ENCODE data around the gene GAPDHS.

GAPDHS gene

DNA sequence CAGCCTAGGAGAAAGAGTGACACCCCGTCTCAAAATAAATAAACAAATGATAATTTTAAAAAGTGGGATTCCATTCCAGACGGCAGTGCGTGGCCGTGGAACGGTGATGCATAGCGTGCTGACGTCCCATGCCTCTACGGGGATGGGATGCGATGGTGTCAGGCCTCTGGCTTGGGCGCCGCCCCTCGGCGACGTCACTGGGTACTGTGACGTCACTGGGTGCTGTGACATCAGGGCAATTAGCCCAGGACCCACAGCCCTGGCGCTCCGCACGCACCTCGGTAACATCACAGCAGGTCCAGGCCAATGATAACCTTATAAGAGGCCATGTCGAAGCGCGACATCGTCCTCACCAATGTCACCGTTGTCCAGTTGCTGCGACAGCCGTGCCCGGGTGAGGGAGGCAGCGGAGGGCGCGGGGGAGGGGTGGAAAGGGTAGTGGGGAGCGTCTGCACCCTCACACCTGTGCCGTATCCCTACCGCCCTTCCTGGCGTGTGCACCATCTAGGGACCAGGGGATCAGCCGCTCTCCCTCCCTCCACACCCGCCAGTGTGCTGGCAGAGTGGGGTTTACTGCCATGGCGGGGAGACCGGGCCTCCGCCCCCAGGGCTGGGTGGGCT lies at the start of gene GAPDHS:
Gene GAPDHS, plus strand, starts transcription at position 256 of the 621 bp plus-strand sequence. Its CDS starts 72 bp downstream, at position 328.
- no peak for DNase-seq

DNA sequence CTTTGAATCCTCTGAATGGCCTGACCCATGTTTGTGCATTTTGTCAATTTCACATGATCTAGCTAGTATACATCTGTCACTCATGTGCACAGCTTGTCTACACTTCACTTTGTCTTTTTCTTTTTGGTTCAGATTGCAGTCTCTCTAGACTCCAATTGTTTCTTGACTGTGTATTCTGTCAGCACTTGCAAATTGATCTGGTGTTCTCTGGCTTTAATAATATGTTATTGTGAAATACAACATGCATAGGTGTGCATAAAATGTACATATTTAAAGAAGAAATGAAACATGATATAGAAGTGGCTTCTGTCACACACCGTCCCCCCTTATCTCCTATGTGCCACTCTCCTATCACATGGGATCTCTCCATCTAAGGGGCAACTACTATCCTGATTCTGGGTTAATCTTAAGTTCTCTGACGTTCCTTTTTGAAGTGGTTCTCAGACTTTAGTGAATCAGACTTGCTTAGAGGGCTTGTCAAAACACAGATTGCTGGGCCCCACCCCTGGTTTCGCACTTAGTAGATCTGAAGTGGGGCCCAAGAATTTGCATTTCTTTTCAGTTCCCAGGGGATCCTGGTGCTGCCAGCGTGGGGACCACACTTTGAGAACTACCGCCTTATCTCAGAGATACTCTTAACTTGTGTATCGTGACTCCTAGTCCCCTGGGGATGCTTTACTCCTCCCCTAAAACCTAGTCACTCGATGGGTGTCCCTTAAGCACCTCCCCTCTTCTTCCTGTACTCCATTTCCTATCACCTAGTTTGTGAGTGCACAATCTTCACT lies 48.8 kb upstream of the GAPDHS start:
- DNase-seq, result no peak

DNA sequence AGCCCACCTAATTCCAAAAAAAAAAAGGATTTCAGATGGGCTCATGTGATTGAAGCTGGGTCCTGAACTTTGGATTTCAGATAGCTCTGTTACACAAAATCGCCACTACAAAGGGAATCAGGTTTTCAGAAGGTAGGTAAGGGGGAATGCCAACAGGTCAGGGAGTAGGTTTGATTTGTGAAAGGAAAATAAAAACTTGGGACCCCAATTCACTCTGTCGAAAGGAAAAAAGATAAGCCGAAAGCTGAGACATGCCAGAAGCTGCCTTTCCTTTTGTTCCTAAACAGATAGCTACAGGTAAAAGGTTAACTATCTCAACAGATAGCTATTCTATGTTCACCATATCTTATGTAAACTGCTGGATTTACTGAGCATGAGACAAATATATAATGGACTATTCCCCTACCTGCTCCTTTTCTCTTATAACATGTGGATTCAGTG lies 47.0 kb upstream of the GAPDHS start:
- DNase-seq, result no peak

DNA sequence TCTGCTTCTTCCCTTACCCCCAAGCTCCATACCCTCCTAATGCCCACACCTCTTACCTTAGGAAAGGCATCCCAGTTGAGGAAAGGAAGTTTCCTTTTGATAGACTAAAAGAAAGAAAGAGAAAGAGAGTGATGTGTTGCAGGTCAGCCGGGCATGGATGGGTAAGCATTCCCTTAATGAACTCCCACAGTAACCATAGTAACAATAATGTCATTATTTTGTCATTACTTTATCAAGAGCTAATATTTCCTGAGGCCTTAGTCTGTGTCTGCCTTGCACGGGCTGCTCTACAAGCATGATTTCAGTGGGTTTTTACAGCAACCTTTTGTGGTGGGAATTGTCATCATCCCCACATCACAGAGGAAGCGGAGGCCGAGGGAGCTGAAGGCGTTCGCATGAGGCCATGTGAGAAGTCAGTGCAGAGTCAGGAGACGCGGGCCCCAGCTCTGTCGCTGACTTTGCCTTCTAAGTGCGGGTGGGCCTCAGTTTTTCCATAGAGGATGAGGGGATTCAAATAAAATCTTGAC lies 45.5 kb upstream of the GAPDHS start:
- no peak for DNase-seq

DNA sequence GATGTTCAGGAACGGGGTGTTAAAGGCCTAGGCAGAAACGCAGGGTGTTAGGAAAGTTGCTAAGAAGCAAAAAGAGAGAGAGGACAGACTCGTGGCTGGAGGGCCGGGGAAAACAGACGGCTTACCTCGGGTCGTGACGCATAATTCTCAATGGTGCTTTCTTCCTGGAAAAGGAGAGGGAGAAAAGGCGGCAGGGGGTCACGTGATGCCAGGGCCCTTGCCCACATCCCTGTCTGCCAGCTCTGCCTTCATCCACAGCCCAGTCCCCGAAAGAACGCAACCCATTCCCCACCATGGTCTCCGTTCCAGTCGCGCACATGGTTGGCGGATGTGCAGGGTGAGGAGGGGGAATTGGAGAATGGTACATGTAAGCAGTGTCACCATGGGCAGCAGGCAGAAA lies 44.6 kb upstream of the GAPDHS start:
- DNase-seq, result no peak

DNA sequence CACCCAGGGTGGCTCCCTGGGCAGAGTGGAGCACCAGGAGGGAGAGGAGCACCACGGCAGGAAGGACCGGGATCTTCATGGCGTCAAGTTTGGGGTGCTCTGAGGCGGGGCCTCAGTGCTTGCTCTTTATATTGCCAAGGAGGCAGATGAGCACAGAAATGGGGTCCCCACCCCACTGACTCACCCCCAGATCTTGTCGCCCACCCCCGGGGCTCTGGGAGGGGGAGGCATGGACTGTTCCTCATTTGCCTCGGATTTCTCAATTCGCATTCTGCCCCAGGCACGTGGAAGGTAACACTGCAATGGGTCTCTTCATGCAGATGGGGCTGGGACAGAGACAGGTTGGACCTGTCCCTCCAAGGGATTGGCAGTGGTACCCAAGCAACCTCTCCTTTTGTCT lies 42.9 kb upstream of the GAPDHS start, which contains the start of gene KRTDAP:
Gene KRTDAP, minus strand, starts transcription at position 101 of the 400 bp plus-strand sequence. Its CDS starts 22 bp downstream, at position 79.
- DNase-seq, result no peak

DNA sequence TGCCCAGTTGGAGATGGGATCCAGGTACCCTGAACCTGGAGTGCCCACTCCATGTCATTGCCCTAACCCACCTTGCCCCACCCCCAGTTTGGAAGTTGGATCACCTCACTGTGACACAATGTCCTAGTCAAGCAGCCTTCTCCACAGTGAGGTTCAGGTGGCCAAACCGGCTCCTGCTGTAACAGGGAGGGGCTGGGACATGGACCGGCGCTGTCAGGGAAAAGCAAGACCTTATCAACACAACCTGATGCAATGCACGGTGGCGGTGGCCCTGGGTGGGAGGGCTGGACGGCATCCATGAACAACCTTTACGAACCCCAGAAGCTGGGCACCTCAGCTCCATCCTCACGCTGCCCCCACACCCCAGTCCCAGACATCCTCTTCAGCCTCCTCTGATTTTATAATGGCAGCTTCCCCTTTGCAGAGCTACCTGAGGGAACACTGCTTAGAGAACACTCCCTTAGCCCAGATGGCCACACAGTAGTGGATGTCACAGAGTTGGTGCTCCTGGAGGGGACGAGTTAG lies 41.4 kb upstream of the GAPDHS start:
- DNase-seq, result no peak

DNA sequence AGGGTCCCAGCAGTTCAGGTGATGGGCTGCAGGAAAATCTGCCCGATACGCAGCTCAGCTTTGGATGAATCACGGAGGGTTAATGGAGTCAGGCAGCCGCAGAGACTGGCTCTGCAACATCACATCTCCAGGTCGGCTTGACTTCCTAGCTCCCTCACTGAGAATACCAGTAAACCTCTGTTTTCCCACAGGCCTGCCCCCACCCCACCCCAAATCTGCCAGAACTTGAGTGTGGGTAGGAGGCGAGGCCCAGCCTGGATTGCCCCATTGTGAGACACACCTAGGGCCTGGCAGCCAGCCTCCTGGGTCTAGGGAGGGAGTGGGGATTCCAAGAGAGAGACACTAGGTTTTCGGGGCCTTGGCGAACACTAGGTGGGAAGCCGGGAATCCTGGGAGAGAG lies 39.3 kb upstream of the GAPDHS start:
- no peak for DNase-seq

DNA sequence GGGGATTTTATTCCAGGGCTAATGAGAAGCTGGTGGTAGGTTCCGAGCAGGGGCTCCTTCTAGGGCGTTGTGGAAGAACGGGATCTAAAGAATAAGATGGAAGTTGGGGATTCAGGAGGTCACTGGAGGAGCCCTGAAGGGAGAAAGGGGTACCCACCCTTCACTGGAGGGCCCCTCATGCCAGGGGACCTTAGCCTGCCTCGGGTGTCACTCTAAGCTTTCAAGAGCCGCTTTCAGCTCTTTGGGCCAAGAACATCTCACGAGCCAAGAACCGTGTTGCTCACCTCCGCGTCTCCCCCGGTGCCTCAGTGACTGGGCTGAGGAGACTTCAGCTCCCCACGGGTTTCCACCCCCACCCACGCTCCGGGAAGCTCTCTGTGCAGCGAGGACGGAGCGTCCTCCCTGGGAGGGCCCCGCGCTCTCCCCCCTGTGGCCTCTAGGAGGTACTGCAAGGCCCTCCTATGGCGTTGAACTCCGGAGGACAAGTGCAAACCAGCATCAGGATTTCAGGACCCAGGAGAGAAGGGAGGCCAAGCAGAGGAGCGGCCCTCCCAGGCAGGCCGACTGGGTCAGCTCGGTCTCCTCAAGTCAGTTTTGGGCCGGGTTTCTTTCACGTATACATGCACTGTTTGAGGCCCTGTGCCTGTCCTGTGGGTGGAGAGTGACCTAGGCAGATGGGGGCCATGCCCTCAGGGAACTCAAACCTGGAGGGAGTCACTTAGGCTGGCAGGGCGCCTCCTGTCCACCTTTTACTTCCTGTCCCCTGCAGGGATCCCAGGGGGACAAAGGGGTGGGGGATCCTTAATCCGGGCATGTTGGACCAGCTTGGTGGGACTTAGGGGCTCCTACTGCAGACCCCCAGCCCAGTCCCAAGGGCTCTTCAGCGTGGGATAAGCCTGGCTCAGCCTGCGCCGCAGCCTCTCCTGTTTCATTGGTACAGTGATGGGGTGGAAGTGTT lies 37.9 kb upstream of the GAPDHS start:
- peak; percentile 25 for DNase-seq

DNA sequence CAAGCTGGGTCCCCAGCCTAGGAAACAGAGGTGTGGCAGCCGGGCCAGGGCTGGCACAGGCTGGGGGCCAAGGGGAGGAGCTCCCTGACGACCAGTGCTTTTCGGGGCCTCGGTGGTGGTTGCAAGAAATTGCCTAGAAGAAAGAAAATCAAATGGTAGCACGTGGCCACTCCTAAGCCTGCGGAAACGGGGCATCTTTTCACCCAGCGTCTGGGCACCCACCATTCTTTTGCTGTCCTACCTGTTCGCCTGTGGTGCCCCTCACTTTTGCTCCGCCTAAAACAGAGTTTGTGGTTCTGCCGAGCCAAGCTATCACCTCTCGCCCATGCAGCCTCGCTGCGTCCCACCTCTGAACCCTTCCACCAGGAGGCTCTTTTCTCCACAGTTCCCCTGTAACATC lies 35.9 kb upstream of the GAPDHS start:
- no peak for DNase-seq

DNA sequence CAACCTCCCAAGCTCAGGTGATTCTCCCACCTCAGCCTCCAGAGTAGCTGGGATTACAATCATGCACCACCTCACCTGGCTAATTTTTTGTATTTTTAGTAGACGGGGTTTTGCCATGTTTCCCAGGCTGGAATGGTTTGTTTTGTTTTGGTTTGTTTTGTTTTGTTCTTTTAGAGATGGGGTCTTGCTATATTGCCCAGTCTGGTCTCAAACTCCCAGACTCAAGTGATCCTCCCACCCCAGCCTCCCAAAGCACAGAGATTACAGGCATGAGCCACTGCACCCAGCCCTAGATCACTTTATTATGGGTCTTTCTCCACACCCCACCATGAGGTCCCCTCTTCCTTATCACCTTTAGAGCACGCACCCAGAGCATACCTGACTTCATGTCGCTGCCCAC lies 35.0 kb upstream of the GAPDHS start:
- DNase-seq, result no peak

DNA sequence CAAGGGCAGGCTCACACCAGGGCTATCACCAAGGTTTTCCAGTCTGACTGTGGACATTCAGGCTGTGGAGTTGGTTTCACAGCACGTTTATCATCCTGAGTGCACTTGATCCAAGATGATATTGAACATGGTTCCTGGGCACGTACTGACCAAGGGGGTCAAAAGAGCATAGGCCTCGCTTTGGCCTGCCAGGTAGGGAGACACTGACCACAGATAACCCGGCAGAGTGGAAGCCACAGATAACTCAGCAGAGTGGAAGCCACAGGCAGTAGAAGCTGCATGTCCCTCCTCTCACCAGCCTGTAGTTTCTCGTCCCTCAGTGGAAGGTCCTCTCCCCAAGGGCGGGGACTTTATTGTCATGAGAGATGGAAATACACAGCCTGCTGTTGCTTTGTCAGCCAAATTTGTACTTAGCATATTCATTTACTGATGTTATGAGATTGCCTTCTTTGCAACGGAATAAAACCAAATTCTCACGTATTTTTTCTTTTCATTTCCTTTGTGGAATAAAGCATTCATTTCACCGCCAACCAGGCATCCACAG lies 34.2 kb upstream of the GAPDHS start:
- no peak for DNase-seq

DNA sequence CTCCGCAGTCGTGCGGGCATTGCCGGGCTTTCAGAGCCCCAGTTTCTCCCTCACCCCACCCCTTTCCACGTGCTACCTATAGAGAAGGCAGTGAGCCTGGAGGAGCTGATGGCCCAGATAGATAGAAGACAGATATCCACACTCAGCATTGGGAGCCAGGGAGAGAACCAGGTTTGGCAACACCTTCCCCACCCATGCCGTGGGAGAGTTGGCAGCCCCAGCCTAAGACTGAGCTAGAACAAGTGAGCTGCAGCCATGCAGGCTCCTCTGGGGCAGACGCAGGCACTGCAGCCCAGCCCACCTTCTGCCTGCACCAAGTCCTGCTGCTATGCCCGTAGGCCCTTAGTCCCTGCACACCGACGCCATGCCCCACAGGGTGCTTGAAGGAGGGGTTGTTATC lies 32.6 kb upstream of the GAPDHS start:
- DNase-seq, result no peak

DNA sequence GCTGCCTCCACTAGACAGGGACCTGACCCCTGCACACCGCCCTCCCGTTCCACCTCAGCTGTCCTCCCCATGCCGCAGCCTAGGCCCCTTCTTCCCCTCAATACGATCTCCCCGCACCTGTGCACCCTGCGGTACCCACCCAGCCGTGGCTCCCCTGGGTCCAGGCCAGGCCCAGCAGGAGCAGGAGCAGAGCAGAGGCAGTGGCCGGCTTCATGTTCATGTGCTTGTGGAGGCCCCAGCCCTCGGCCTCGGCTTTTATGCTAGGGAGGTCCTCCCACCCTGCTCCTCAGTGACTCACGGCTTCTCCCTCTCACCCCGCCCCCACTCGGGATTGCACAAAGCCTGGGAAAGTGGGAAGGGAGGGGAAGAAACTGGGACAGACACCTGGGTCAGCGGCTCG lies 31.6 kb upstream of the GAPDHS start:
- no peak for DNase-seq

DNA sequence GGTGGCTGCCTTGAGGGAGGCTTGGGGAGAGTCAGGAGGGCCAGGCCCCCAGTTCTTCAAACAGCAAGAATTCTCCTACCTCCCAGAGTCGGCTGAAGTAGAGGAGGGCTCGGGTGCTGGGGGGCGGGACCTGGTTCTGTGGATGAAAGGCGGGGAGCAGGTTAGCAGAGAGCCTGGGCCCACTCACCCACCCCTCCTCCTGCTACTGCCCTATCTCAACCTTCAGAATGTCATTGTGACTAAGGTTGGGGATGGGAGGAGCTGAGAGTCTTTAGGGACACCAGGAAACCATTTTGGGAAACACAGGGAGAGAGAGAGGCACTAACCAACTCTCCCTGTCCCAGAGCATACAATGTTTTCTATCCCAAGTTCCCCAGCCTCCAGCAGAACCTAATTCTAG lies 30.5 kb upstream of the GAPDHS start:
- no peak for DNase-seq

DNA sequence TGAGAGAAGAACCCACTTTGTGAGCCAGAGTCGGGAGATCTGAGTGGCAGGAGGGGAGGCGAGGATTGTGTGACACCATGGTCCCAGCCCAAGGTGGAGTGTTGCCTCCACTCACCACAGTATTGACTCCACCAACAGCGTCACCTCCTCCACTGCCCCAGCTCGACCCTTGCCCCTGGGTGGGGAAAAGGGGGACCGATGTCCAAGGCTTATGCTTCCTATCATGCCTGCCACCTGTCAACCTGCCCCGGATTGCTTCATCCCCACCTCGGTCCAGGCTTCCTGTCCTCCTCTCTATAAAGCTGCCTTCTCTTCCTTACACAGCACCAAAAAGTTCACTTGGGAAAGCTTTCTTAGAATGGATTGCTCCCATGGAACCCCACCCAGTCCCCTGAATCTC lies 27.2 kb upstream of the GAPDHS start:
- no peak for DNase-seq

DNA sequence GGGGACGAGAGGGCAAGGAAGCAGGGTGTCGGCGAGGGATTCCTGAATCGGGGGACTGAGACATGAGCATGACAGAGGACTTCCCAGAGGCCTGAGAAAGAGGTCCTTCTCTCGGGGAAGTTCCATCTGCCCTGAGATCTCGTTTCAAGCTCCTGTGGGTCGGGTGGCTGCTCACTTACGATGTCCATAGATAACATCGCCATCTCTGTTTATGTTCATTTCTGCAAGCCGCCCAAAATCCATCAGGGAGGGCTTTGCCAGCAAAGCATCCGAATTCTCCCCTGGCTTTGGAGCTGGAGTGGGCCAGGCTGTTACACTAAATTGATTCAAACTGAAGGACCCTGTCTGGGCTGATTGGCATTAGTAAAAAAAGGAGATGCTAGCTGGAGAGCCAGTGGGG lies 25.7 kb upstream of the GAPDHS start:
- no peak for DNase-seq

DNA sequence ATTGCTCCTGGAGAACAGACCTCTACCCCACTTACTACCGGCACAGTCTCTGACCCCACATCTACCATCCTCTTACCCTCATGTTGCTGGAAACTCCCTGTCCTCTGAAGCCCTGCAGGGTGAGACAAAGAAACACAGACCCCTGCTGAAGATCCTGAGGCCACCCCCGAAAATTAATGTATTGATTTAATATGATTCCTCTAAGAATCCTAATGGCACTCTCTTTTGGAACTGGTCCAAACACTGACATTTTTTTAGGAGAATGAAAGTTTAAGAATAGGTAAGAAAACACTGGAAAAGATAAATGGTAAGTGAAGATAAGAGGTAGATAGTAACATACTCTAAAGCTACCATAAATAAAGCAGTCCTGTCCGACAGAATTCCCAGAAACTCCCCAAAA lies 25.1 kb upstream of the GAPDHS start:
- no peak for DNase-seq

DNA sequence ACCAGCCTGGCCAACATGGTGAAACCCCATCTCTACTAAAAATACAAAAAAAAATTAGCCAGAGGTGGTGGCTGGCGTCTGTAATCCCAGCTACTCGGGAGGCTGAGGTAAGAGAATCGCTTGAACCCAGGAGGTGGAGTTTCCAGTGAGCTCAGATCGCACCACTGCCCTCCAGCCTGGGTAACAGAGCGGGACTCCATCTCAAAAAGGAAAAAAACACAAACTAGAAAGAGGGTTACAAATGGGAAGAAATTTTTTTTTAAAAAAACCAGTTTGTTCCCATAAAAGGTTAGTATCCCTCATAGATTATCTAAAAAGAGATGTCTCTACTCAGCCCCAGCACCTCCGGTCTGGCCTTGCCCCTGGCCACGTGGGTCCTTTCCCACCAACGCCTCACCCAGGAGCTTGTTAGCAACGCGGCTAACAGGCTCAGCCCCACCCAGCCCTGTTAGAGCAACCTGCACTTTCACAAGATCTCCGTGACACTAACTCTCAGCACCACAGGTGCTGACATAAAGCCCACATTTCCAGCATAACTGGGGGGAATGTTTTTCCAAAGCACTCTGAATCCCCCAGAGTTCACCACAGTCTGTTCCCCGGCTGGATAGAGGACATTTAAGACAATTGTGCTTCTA lies 24.1 kb upstream of the GAPDHS start:
- no peak for DNase-seq

DNA sequence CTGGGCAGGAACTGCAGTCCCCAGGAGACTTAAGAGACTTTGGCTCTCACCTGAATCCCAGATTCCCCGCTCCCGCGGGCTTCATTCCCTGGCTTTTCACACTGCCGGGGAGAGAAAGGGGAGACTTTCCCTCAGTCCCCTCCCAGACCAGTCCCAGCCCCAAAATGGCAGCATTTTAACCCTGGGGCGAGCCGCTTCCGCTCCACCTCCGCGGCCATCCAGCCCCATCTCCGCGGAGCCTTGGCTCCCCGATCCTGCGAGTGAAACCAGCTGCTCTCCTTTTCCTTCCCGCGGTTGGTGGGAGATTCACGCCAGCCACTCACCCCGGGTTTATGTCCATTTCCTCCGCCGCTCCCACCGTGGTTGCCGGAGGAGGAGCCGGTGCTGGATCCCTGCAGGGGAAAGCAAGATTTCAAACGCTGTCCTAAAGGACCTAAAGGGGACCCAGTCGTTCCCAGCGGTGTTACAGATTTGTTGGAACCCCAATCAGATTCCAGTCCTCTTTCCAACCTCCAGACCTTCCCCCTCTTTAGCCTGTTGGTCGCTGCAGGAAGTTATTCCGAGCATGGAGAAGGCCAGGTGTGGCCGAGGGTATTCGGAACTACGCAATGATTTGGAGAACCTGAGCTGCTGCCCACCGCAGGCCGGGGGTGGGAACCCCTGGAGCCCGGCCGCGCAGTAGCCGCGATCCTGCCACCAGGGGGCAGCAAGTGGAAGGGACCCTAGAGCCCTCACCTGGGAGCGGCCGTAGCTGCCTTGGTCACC lies 23.2 kb upstream of the GAPDHS start:
- DNase-seq, result peak; percentile 51

DNA sequence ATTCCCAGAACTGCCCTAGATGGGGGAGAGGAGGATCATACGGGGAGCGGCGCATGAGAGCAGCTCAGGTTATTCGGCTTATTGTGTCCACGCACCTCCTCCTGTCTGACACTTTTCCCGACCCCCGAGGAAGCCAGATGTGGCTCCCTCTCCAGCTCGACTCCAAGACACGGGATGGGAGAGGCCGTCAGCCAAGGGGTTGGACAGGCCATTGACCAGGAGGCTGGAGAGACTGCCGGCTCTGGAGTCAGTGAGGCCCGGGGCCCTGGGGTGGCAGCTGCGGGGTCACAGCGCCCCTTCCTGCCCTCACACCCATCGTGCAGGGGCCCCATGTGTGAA lies 22.7 kb upstream of the GAPDHS start:
- no peak for DNase-seq
